Ovary (tissue), 3 donors: Measurements from ENCODE around the gene ACTN2.

Source experiments
- EP300 ChIP-seq: sonication (generic); formaldehyde crosslinking; IDR thresholded peaks from one replicate; pipeline ENCODE4 v1.6.1; 2017; ENCODE audit warnings: antibody characterized with exemption
- POLR2A ChIP-seq: fragments of 450-650 bp; IDR thresholded peaks from one replicate; pipeline ENCODE4 v1.6.1; 2017; ENCODE audit warnings: antibody characterized with exemption, mild to moderate bottlenecking, moderate library complexity
- TF ChIP-seq, protein P1 (sequence below), 3 donors: fragments of 450-650 bp in 2 of 3; fragments of 200-600 bp in 1 of 3; IDR thresholded peaks; one replicate each; pipeline versions ENCODE4 v1.5.1 to v1.8.0; 2016 to 2022; ENCODE audit warnings: antibody characterized with exemption in 3 of 3, mild to moderate bottlenecking in 1 of 3
- donor health status: DM: no; HTN: no; CAD: no.

DNA sequence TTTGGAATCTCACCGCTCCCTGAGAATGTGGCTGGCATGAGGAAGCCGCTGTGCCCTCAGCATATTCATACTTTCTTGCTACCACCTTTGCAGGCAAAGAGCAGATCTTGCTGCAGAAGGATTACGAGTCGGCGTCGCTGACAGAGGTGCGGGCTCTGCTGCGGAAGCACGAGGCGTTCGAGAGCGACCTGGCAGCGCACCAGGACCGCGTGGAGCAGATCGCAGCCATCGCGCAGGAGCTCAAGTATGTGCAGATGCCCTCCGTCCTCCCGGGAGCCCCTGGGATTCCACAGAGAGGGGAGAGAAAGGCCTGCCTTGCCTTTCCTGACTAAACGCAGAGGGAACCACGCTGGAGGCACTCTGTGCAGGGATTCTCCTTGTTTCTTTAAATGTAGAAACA, 58.2 kb downstream of the ACTN2 start:
- TF ChIP-seq POLR2A (no peak), EP300 (no peak)
- TF ChIP-seq, protein P1, sequence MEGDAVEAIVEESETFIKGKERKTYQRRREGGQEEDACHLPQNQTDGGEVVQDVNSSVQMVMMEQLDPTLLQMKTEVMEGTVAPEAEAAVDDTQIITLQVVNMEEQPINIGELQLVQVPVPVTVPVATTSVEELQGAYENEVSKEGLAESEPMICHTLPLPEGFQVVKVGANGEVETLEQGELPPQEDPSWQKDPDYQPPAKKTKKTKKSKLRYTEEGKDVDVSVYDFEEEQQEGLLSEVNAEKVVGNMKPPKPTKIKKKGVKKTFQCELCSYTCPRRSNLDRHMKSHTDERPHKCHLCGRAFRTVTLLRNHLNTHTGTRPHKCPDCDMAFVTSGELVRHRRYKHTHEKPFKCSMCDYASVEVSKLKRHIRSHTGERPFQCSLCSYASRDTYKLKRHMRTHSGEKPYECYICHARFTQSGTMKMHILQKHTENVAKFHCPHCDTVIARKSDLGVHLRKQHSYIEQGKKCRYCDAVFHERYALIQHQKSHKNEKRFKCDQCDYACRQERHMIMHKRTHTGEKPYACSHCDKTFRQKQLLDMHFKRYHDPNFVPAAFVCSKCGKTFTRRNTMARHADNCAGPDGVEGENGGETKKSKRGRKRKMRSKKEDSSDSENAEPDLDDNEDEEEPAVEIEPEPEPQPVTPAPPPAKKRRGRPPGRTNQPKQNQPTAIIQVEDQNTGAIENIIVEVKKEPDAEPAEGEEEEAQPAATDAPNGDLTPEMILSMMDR (IDR thresholded peaks at IDR 0.05), result no peak
